Keratinocyte (primary cell): ENCODE results near the gene GAS6. TPM values are rescaled to one million over a fixed set of nuclear protein-coding genes. Genes with fewer than 3 reads are reported as not detected.
A peak's percentile ranks its signal among the peaks of the same experiment; 100 is the strongest.

Experiments used
- DNase-seq: peaks from one replicate; pipeline ENCODE4 v3.0.0-alpha.2; 2011; ENCODE audit warnings: low read depth, missing footprints, low spot score
- FAIRE-seq: peaks from 2 replicates; lab custom pipeline; 2011; peaks lifted over from hg19 to GRCh38; lab: Jason Lieb, UNC
- H2AFZ ChIP-seq: 2 replicates; pipeline ENCODE4 v1.6.0; 2012; ENCODE audit warnings: low read length, control low read depth, inconsistent platforms; ENCODE audit not compliant: control insufficient read depth
- H3K27ac ChIP-seq: 2 replicates; pipeline ENCODE4 v1.5.1; 2011; ENCODE audit warnings: low read length; ENCODE audit not compliant: control insufficient read depth, insufficient read depth
- H3K27me3 ChIP-seq: 3 replicates; pipeline ENCODE4 v1.6.0; 2011; ENCODE audit warnings: low read length; ENCODE audit not compliant: control insufficient read depth, insufficient read depth; ENCODE audit errors: extremely low read depth
- H3K36me3 ChIP-seq, 2 experiments: 2 replicates in 1 of 2; 3 replicates in 1 of 2; pipeline ENCODE4 v1.5.1; 2011; ENCODE audit warnings: low read length in 2 of 2, mild to moderate bottlenecking in 1 of 2; ENCODE audit not compliant: control insufficient read depth in 2 of 2, insufficient read depth in 2 of 2; ENCODE audit errors: extremely low read depth in 1 of 2
- H3K4me1 ChIP-seq: 3 replicates; pipeline ENCODE4 v1.5.1; 2011; ENCODE audit warnings: low read length; ENCODE audit not compliant: control insufficient read depth, insufficient read depth; ENCODE audit errors: extremely low read depth
- H3K4me2 ChIP-seq: 3 replicates; pipeline ENCODE4 v1.6.0; 2011; ENCODE audit warnings: low read depth, low read length; ENCODE audit not compliant: control insufficient read depth, insufficient read depth; ENCODE audit errors: extremely low read depth
- H3K4me3 ChIP-seq, 3 experiments: fragments of 200-600 bp in 1 of 3; sonication (generic) in 1 of 3; 2 replicates in 2 of 3; 3 replicates in 1 of 3; pipeline ENCODE4 v1.5.1; 2011 to 2016; ENCODE audit warnings: low read length in 3 of 3, mild to moderate bottlenecking in 3 of 3, control low read depth in 2 of 3, inconsistent platforms in 1 of 3, low read depth in 1 of 3, mixed read lengths in 1 of 3, mixed run types in 1 of 3, moderate library complexity in 1 of 3; ENCODE audit not compliant: control insufficient read depth in 2 of 3, insufficient read depth in 2 of 3; ENCODE audit errors: extremely low read depth in 1 of 3
- H3K79me2 ChIP-seq: 2 replicates; pipeline ENCODE4 v1.6.0; 2012; ENCODE audit warnings: low read length; ENCODE audit not compliant: control insufficient read depth, insufficient read depth
- H3K9ac ChIP-seq: 3 replicates; pipeline ENCODE4 v1.6.0; 2011; ENCODE audit warnings: low read length; ENCODE audit not compliant: control insufficient read depth, insufficient read depth; ENCODE audit errors: extremely low read depth
- H3K9me1 ChIP-seq: 3 replicates; pipeline ENCODE4 v1.6.0; 2011; ENCODE audit warnings: low read length; ENCODE audit not compliant: control insufficient read depth, insufficient read depth; ENCODE audit errors: extremely low read depth
- H3K9me3 ChIP-seq: 2 replicates; pipeline ENCODE4 v1.5.1; 2012; ENCODE audit warnings: low read depth, low read length; ENCODE audit not compliant: control insufficient read depth
- H4K20me1 ChIP-seq: 3 replicates; pipeline ENCODE4 v1.6.0; 2011; ENCODE audit warnings: low read length; ENCODE audit not compliant: control insufficient read depth, insufficient read depth; ENCODE audit errors: extremely low read depth
- CTCF ChIP-seq, 3 experiments: IDR thresholded peaks in 1 of 3; conservative IDR thresholded peaks in 1 of 3; optimal IDR thresholded peaks in 1 of 3; 2 replicates in 2 of 3; 3 replicates in 1 of 3; pipeline versions ENCODE3 to v1.5.1; 2011; ENCODE audit warnings: low read length in 3 of 3, mild to moderate bottlenecking in 3 of 3, moderate library complexity in 2 of 3, control low read depth in 1 of 3, inconsistent platforms in 1 of 3; ENCODE audit not compliant: insufficient read depth in 2 of 3; ENCODE audit errors: extremely low read depth in 1 of 3
- EZH2 ChIP-seq: IDR thresholded peaks from one replicate; pipeline ENCODE4 v1.6.1; 2012; ENCODE audit warnings: inconsistent platforms, mild to moderate bottlenecking, low read length, moderate library complexity
- dilution Hi-C: fragments of 300-500 bp; cut with MboI; formaldehyde crosslinking; loops from one replicate; pipeline ENCODE4 v1.7.0; 2020; ENCODE audit warnings: low sequenced_read_pairs; ENCODE audit not compliant: extremely low pct_ligation_motif_present
- polyA plus RNA-seq, 5 experiments: library from polyadenylated mRNA; depleted of rRNA in 3 of 5; stranded (reverse) in 3 of 5; stranded (forward) in 1 of 5; unstranded in 1 of 5; fragments of >200 nt; gene quantifications; 1 replicate in 1 of 5; 2 replicates in 3 of 5; 3 replicates in 1 of 5; pipeline versions ENCODE4 v1.2.1 to v1.2.3, GENCODE V29; 2011 to 2012; ENCODE audit warnings: missing spikeins in 2 of 5, low read depth in 1 of 5, low replicate concordance in 1 of 5

Gene GAS6
- polyA plus RNA-seq, 1 donor (not counting 4 experiments of a cell fraction or from before 2014, with no cell fraction given): 163 TPM

DNA sequence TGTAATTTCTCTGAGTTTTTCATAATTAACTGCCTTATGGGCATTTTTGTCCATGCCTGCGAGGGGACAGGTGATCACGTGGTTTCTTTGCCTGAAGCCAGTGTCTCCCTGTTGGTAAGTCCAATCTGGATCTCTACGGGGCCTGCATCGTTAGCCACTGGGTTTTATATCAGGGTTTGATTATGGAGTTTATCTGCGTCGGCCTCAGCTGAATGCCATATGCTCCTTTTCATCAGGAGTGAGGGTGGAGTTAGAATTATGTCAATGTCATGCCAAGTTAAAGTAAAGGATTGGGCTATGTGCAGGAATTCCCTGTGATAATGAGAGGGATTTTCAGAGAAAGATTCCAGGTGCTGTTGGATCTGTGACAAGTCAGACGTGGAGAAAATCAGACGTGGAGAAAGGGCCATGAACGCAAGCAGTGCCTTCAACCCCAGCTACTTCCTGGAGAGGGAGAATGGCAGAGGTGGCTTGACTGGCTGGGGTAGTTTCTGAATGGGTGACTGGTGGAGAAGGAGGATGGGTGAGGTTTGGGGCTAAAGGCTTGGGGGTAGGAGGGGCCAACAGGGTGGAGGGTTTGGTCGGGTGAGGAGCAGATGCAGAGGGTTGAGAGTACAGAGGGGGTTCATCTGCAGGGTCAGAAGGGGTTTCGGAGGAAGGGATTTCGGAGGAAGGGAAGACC lies 80.5 kb downstream of the GAS6 start:
- DNase-seq (no peak), FAIRE-seq (peak; percentile 32)
- Histone ChIP-seq H3K9me3 (peaks cover 5% of the 10 kb centered on the region), H3K27ac (no peak overlapping the region), H3K4me3 (no peak overlapping the region), H3K27me3 (peaks cover 8% of the 10 kb centered on the region), H4K20me1 (no peaks in the 10 kb centered on the region), H2AFZ (no peak overlapping the region), H3K36me3 (no peaks in the 10 kb centered on the region), H3K79me2 (no peaks in the 10 kb centered on the region), H3K4me2 (no peak overlapping the region), H3K9ac (no peak overlapping the region), H3K9me1 (no peaks in the 10 kb centered on the region), H3K4me1 (peaks cover 28% of the 10 kb centered on the region)
- dilution Hi-C loops: no loop called here
- no peak for TF ChIP-seq CTCF (optimal IDR thresholded peaks at IDR 0.05 in 1 of 3, IDR thresholded peaks at IDR 0.05 in 1 of 3, conservative IDR thresholded peaks at IDR 0.05 in 1 of 3; ENCODE audit: extremely low read depth in 1 of 3, insufficient read depth in 2 of 3, low read length in 3 of 3)
- no peak for TF ChIP-seq EZH2

- Histone ChIP-seq H3K27ac (no peak overlapping the region), H3K4me3 (no peak overlapping the region), H3K4me1 (peaks cover 28% of the 10 kb centered on the region), H3K27me3 (peaks cover 15% of the 10 kb centered on the region), H3K9me1 (no peaks in the 10 kb centered on the region), H2AFZ (no peak overlapping the region), H3K9me3 (peaks cover 5% of the 10 kb centered on the region), H3K79me2 (no peaks in the 10 kb centered on the region), H3K9ac (no peak overlapping the region), H3K4me2 (no peak overlapping the region), H3K36me3 (no peaks in the 10 kb centered on the region), H4K20me1 (no peaks in the 10 kb centered on the region)
- DNase-seq (no peak), FAIRE-seq (no peak)
- TF ChIP-seq EZH2 (no peak), CTCF (optimal IDR thresholded peaks at IDR 0.05 in 1 of 3, IDR thresholded peaks at IDR 0.05 in 1 of 3, conservative IDR thresholded peaks at IDR 0.05 in 1 of 3; ENCODE audit: extremely low read depth in 1 of 3, insufficient read depth in 2 of 3, low read length in 3 of 3) (no peak)
- dilution Hi-C loops: no loop called here
These were observed 81.4 kb downstream of the GAS6 start for GRCh38 chr13:113782472-113782871.
